ENCODE results near the gene NCAN.
"Not testable (repeated sequence)": the region's sequence is repeated elsewhere in the genome, so short reads cannot be mapped to it uniquely, and the experiment has no call there.

NCAN gene
- total RNA-seq = 0 to 0.07 reads per million in 2 donors

- DNase-seq = no peak
Measured at GRCh38 chr19:19211499-19212420, at the start of gene NCAN. NCAN (plus strand) TSS chr19:19211958; CDS start chr19:19216954, 4,996 bp downstream.

GRCh38 chr19:19162495-19162894 lies 49.3 kb upstream of the NCAN start:
- DNase-seq = no peak

GRCh38 chr19:19165396-19165795 lies 46.4 kb upstream of the NCAN start:
- DNase-seq = no peak

- DNase-seq = no peak
Measured at GRCh38 chr19:19167612-19168011, 44.1 kb upstream of the NCAN start.

- DNase-seq = no peak
Measured at GRCh38 chr19:19169236-19170052, 42.3 kb upstream of the NCAN start.

- DNase-seq = peak; percentile 47 to 83 (median 64)
Measured at GRCh38 chr19:19170053-19170872, 41.5 kb upstream of the NCAN start, which contains the start of gene MEF2B. MEF2B (minus strand) TSS chr19:19170263; CDS start chr19:19150735, 19,528 bp downstream.

- DNase-seq = no peak
Measured at GRCh38 chr19:19170873-19171672, 40.7 kb upstream of the NCAN start.

GRCh38 chr19:19171821-19172532 lies 39.8 kb upstream of the NCAN start:
- DNase-seq = no peak

- not testable (repeated sequence) for DNase-seq
Measured at GRCh38 chr19:19173243-19173642, 38.5 kb upstream of the NCAN start.

- DNase-seq = no peak
Measured at GRCh38 chr19:19176950-19177349, 34.8 kb upstream of the NCAN start.

- DNase-seq = no peak
Measured at GRCh38 chr19:19179548-19180441, 32.0 kb upstream of the NCAN start.

GRCh38 chr19:19181488-19181998 lies 30.2 kb upstream of the NCAN start:
- DNase-seq = no peak

GRCh38 chr19:19185853-19186740 lies 25.7 kb upstream of the NCAN start:
- DNase-seq = peak; percentile 30 to 73 (median 46)

GRCh38 chr19:19186742-19187141 lies 25.0 kb upstream of the NCAN start:
- DNase-seq = no peak

- no peak for DNase-seq
Measured at GRCh38 chr19:19191768-19192077, 20.0 kb upstream of the NCAN start.

- peak; percentile 96 to 99 (median 98) for DNase-seq
Measured at GRCh38 chr19:19192078-19192882, 19.5 kb upstream of the NCAN start, which contains the start of the genes BORCS8 and RFXANK. BORCS8 (minus strand) TSS chr19:19192152; CDS start chr19:19192117, 35 bp downstream. RFXANK (plus strand) TSS chr19:19192258; CDS start chr19:19193947, 1,689 bp downstream.

GRCh38 chr19:19192910-19193423 lies 18.8 kb upstream of the NCAN start:
- peak in 1 of 5 experiments; percentile 66 for DNase-seq

Measured in T-helper 2 cell (primary cell).